BE2C (cell line): ENCODE measurements around the gene UVSSA.
A peak's percentile ranks its signal among the peaks of the same experiment; 100 is the strongest.

Source experiments
- DNase-seq: peaks from one replicate; pipeline ENCODE4 v3.0.0-alpha.2; 2020
- H3K27me3 ChIP-seq: fragments of 250-450 bp; sonication (Bioruptor Pico); 2 replicates; pipeline ENCODE4 v1.5.1; 2020; ENCODE audit warnings: mild to moderate bottlenecking
- H3K36me3 ChIP-seq: fragments of 250-450 bp; sonication (Bioruptor Pico); 2 replicates; pipeline ENCODE4 v1.5.1; 2020; ENCODE audit warnings: mild to moderate bottlenecking
- H3K4me1 ChIP-seq: fragments of 250-450 bp; sonication (Bioruptor Pico); 2 replicates; pipeline ENCODE4 v1.5.1; 2020
- H3K4me3 ChIP-seq: 2 replicates; pipeline ENCODE4 v1.5.1; 2011; ENCODE audit warnings: low read depth, low read length
- H3K9me3 ChIP-seq: fragments of 250-450 bp; sonication (Bioruptor Pico); 2 replicates; pipeline ENCODE4 v1.5.1; 2020
- TF ChIP-seq, protein P1 (sequence below): IDR thresholded peaks from 2 replicates; pipeline ENCODE4 v1.5.1; 2012; ENCODE audit warnings: mild to moderate bottlenecking, low read depth, low read length

The UVSSA gene

DNA sequence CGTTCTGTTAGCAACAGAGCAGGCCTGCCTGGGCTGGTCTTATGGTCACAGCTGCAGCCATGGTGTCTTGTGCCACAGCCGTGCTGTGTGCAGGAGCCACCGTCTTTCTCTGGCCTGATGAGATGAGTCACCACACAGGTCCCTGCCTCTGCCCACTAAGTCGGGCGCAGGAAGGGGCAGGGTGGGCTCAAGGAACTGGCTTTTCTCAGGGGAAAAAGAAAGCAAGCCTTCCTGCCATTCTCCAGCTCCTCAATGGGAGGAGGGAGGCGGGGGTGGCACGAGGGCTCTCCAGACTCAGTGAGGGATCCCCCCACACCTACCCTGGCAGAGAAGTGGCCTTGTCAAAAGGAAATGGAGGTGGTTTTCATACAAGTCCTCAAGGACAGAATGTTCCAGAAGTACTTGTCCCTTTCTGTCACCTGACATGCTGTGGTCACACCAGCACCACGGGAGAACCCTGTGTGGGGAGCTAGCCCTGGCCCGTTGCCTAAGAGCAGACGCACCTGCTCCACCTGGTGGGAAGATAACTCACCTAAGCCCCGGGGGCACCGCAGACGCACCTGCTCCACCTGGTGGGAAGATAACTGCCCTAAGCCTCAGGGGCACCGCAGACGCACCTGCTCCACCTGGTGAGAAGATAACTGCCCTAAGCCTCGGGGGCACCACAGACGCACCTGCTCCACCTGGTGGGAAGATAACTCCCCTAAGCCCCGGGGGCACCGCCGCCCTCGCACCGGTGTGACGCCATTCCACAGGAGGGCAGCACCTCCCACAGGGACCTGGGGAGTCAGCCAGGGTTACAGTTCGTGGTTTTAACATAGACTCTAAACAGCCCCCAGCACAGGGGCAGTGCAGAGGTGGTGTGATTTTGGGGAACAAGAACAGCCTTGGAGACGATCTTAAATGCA is 18.5 kb downstream of the UVSSA start:
- no peaks in the 10 kb centered on the region for H3K27me3 ChIP-seq
- H3K4me3 ChIP-seq = no peak overlapping the region
- DNase-seq = peak; percentile 9
- no peaks in the 10 kb centered on the region for H3K4me1 ChIP-seq
- no peaks in the 10 kb centered on the region for H3K9me3 ChIP-seq
- TF ChIP-seq, protein P1, sequence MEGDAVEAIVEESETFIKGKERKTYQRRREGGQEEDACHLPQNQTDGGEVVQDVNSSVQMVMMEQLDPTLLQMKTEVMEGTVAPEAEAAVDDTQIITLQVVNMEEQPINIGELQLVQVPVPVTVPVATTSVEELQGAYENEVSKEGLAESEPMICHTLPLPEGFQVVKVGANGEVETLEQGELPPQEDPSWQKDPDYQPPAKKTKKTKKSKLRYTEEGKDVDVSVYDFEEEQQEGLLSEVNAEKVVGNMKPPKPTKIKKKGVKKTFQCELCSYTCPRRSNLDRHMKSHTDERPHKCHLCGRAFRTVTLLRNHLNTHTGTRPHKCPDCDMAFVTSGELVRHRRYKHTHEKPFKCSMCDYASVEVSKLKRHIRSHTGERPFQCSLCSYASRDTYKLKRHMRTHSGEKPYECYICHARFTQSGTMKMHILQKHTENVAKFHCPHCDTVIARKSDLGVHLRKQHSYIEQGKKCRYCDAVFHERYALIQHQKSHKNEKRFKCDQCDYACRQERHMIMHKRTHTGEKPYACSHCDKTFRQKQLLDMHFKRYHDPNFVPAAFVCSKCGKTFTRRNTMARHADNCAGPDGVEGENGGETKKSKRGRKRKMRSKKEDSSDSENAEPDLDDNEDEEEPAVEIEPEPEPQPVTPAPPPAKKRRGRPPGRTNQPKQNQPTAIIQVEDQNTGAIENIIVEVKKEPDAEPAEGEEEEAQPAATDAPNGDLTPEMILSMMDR = no peak
- H3K36me3 ChIP-seq = peaks cover 2% of the 10 kb centered on the region; the same call in 1 of the 2 replicates

DNA sequence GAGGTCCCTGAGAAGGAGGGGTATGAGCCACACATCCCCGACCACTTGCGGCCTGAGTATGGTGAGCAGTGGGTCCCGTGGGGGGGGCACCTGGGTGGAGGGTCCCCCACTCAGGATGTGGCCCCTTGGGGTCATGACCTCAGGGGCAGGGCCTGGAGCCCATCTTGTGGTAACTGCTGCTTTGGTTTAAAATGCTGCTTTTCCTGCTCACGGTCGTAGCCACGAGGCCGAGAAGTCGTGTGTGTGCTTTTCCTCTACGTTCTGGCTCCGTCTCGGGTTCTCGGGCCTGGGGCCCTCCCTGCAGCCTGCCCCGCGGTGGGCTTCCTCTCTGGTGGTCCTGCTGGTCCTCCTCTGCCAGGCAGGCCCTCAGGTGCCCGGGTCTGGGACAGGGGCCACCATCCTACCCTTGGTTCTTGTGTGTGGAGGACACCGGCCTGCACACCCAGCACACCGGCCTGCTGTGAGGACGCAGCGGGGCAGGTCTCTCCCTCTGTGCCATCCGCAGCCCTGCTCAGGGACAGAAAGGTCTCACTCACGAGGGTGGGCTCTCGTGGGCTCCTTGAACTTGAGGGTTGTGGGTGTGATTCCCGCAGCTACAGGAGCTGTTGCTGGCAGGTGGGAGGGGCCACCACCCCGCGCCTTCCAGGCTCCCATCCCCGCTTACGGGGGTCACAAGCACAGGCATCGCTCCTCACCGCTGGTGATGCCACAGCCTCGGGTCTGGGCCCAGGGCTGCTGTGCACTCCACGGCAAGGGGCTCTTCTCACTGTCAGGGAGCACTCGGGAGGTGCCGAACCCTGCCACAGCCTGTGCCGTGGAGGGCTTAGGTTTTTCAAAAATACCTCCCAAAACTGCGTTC is 19.6 kb downstream of the UVSSA start:
- Histone ChIP-seq H3K4me3 (no peak overlapping the region), H3K36me3 (peaks cover 2% of the 10 kb centered on the region; the same call in 1 of the 2 replicates), H3K27me3 (no peaks in the 10 kb centered on the region), H3K9me3 (no peaks in the 10 kb centered on the region), H3K4me1 (no peaks in the 10 kb centered on the region)
- DNase-seq = peak; percentile 6
- TF ChIP-seq, protein P1 = no peak

- peak; percentile 4 for DNase-seq
- TF ChIP-seq, protein P1 = no peak
- Histone ChIP-seq H3K9me3 (no peaks in the 10 kb centered on the region), H3K4me3 (no peak overlapping the region), H3K4me1 (no peaks in the 10 kb centered on the region), H3K27me3 (no peaks in the 10 kb centered on the region), H3K36me3 (peaks cover 2% of the 10 kb centered on the region; the same call in 1 of the 2 replicates)
These were observed 20.4 kb downstream of the UVSSA start for GRCh38 chr4:1367230-1367935.

- no peaks in the 10 kb centered on the region for H3K4me1 ChIP-seq
These were observed 20.9 kb downstream of the UVSSA start for GRCh38 chr4:1367936-1368289.

GRCh38 chr4:1368421-1369090 is 21.5 kb downstream of the UVSSA start:
- no peaks in the 10 kb centered on the region for H3K27me3 ChIP-seq
- H3K4me3 ChIP-seq = no peak overlapping the region
- TF ChIP-seq, protein P1 = no peak
- peaks cover 2% of the 10 kb centered on the region; the same call in 1 of the 2 replicates for H3K36me3 ChIP-seq
- H3K4me1 ChIP-seq = no peaks in the 10 kb centered on the region
- DNase-seq = peak; percentile 36
- H3K9me3 ChIP-seq = no peaks in the 10 kb centered on the region

More at GRCh38 chr4:1367936-1368289, 20.9 kb downstream of the UVSSA start:
- TF ChIP-seq, protein P1 = no peak
- no peaks in the 10 kb centered on the region for H3K27me3 ChIP-seq
- no peak for DNase-seq
- no peaks in the 10 kb centered on the region for H3K9me3 ChIP-seq
- no peak overlapping the region for H3K4me3 ChIP-seq
- H3K36me3 ChIP-seq = peaks cover 2% of the 10 kb centered on the region; the same call in 1 of the 2 replicates
